ENCODE results near the gene ADAM12. TPM values are rescaled to one million over a fixed set of nuclear protein-coding genes. Genes with fewer than 3 reads are reported as not detected.

ADAM12 gene
- total and polyA plus RNA-seq, 2 donors from 2014 or later = 0.26 to 3.3 TPM

GRCh38 chr10:126264102-126265018, 123.9 kb downstream of the ADAM12 start:
- no peak for FAIRE-seq

GRCh38 chr10:126263006-126263676, 125.1 kb downstream of the ADAM12 start:
- Histone ChIP-seq H3K9me3 (ENCODE audit: control insufficient read depth in 2 of 3, insufficient read depth in 1 of 3, low read length in 3 of 3) (no peaks in the 10 kb centered on the region), H3K4me1 (ENCODE audit: control insufficient read depth in 2 of 3, insufficient read depth in 2 of 3, low read depth in 1 of 3, low read length in 3 of 3) (no peaks in the 10 kb centered on the region), H3K4me3 (ENCODE audit: low read length in 3 of 3) (no peak overlapping the region), H3K36me3 (ENCODE audit: control insufficient read depth in 2 of 3, insufficient read depth in 3 of 3, low read length in 3 of 3) (no peaks in the 10 kb centered on the region), H3K9ac (ENCODE audit: low read length in 3 of 3) (no peak overlapping the region), H3K27me3 (ENCODE audit: control insufficient read depth, insufficient read depth, low read length) (no peaks in the 10 kb centered on the region), H3K27ac (ENCODE audit: low read depth in 2 of 2, low read length in 2 of 2) (no peak overlapping the region)
- TF ChIP-seq, protein P1, sequence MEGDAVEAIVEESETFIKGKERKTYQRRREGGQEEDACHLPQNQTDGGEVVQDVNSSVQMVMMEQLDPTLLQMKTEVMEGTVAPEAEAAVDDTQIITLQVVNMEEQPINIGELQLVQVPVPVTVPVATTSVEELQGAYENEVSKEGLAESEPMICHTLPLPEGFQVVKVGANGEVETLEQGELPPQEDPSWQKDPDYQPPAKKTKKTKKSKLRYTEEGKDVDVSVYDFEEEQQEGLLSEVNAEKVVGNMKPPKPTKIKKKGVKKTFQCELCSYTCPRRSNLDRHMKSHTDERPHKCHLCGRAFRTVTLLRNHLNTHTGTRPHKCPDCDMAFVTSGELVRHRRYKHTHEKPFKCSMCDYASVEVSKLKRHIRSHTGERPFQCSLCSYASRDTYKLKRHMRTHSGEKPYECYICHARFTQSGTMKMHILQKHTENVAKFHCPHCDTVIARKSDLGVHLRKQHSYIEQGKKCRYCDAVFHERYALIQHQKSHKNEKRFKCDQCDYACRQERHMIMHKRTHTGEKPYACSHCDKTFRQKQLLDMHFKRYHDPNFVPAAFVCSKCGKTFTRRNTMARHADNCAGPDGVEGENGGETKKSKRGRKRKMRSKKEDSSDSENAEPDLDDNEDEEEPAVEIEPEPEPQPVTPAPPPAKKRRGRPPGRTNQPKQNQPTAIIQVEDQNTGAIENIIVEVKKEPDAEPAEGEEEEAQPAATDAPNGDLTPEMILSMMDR (IDR thresholded peaks at IDR 0.05; ENCODE audit: borderline replicate concordance, extremely low read depth, insufficient read depth) = no peak
- FAIRE-seq (no peak), DNase-seq (no peak)
- intact Hi-C loops (cut with DNase I) = no loop called here

More at GRCh38 chr10:126264102-126265018, 123.9 kb downstream of the ADAM12 start:
- Histone ChIP-seq H3K9ac (ENCODE audit: low read length in 3 of 3) (no peak overlapping the region), H3K27ac (ENCODE audit: low read depth in 2 of 2, low read length in 2 of 2) (no peak overlapping the region), H3K4me3 (ENCODE audit: low read length in 3 of 3) (no peak overlapping the region), H3K36me3 (ENCODE audit: control insufficient read depth in 2 of 3, insufficient read depth in 3 of 3, low read length in 3 of 3) (no peaks in the 10 kb centered on the region), H3K4me1 (ENCODE audit: control insufficient read depth in 2 of 3, insufficient read depth in 2 of 3, low read depth in 1 of 3, low read length in 3 of 3) (no peaks in the 10 kb centered on the region), H3K27me3 (ENCODE audit: control insufficient read depth, insufficient read depth, low read length) (no peaks in the 10 kb centered on the region), H3K9me3 (ENCODE audit: control insufficient read depth in 2 of 3, insufficient read depth in 1 of 3, low read length in 3 of 3) (no peaks in the 10 kb centered on the region)
- TF ChIP-seq, protein P1 (IDR thresholded peaks at IDR 0.05; ENCODE audit: borderline replicate concordance, extremely low read depth, insufficient read depth) = no peak
- intact Hi-C loops (cut with DNase I) = no loop called here
- no peak for DNase-seq

DNA sequence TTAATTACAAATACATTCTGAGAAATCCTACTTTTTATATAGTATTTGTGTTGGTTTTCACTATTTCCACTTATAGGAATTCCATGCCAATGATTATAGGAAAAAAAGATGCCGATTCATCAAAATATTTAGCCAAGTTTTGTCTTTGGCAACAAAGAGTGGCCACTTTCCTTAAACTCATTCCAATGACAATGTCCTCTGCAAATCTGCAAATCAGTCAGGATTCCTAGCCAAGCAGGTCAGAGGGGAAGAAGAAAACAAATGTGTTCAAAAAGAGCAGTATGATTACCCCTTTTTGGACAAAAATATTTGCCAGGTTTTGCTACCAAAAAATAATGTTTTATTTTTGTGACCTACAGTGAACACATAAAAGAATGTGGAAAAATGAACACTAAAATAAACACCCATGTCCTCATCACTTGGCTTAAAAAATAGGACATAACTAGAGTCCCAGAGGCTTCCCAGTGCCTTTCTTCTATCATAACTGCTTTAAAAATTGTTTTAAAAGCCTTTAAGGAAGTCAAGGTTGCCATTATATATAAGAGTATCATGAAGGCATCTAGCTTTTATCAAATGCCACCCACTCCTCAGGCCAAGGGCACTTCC, 125.9 kb downstream of the ADAM12 start:
- no peak overlapping the region for H3K9ac ChIP-seq (ENCODE audit: low read length in 3 of 3)
- H3K9me3 ChIP-seq (ENCODE audit: control insufficient read depth in 2 of 3, insufficient read depth in 1 of 3, low read length in 3 of 3) = no peaks in the 10 kb centered on the region
- no peak overlapping the region for H3K4me3 ChIP-seq (ENCODE audit: low read length in 3 of 3)
- H3K27me3 ChIP-seq (ENCODE audit: control insufficient read depth, insufficient read depth, low read length) = no peaks in the 10 kb centered on the region
- TF ChIP-seq, protein P1 (IDR thresholded peaks at IDR 0.05; ENCODE audit: borderline replicate concordance, extremely low read depth, insufficient read depth) = no peak
- H3K4me1 ChIP-seq (ENCODE audit: control insufficient read depth in 2 of 3, insufficient read depth in 2 of 3, low read depth in 1 of 3, low read length in 3 of 3) = no peaks in the 10 kb centered on the region
- H3K27ac ChIP-seq (ENCODE audit: low read depth in 2 of 2, low read length in 2 of 2) = no peak overlapping the region
- intact Hi-C loops (cut with DNase I) = no loop called here
- FAIRE-seq (no peak), DNase-seq (no peak)
- no peaks in the 10 kb centered on the region for H3K36me3 ChIP-seq (ENCODE audit: control insufficient read depth in 2 of 3, insufficient read depth in 3 of 3, low read length in 3 of 3)
